H1 (cell line): Measurements from ENCODE around the gene COL4A2. TPM values are rescaled to one million over a fixed set of nuclear protein-coding genes. Genes with fewer than 3 reads are reported as not detected.

Source experiments
- CTCF ChIA-PET: fragments of 300-600 bp; sonication (Branson Sonifier 250); formaldehyde crosslinking; loops from one replicate; lab custom pipeline; 2021; ENCODE audit not compliant: partially characterized antibody; lab: Charles Lee
- POLR2A ChIA-PET: fragments of 300-600 bp; sonication (Branson Sonifier 250); formaldehyde crosslinking; loops from one replicate; lab custom pipeline; 2021; ENCODE audit warnings: inconsistent platforms; ENCODE audit not compliant: partially characterized antibody; lab: Charles Lee
- DNase-seq, 2 experiments: peaks; one replicate each; pipeline versions ENCODE4 v3.0.0 to v3.0.0-alpha.2; 2010 to 2022; ENCODE audit warnings: low spot score in 2 of 2, low read depth in 1 of 2, mixed read lengths in 1 of 2
- FAIRE-seq: peaks from 2 replicates; lab custom pipeline; 2011; peaks lifted over from hg19 to GRCh38; lab: Jason Lieb, UNC
- H2AFZ ChIP-seq: 2 replicates; pipeline ENCODE4 v1.8.1; 2012; ENCODE audit warnings: low read length, inconsistent platforms
- H2AK5ac ChIP-seq: 2 replicates; pipeline ENCODE4 v1.6.1; 2013; ENCODE audit warnings: low read depth, low read length
- H2BK120ac ChIP-seq: replicated peaks from 2 replicates; pipeline ENCODE3; 2013; ENCODE audit warnings: low read depth, low read length, inconsistent platforms
- H2BK12ac ChIP-seq: 2 replicates; pipeline ENCODE4 v1.6.1; 2013; ENCODE audit warnings: low read depth, low read length
- H2BK15ac ChIP-seq: 2 replicates; pipeline ENCODE4 v1.6.1; 2013; ENCODE audit warnings: low read length
- H2BK20ac ChIP-seq: 2 replicates; pipeline ENCODE4 v1.6.1; 2013; ENCODE audit warnings: low read length
- H2BK5ac ChIP-seq: 2 replicates; pipeline ENCODE4 v1.6.1; 2013; ENCODE audit warnings: low read depth, low read length
- H3K14ac ChIP-seq: 2 replicates; pipeline ENCODE4 v1.6.1; 2013; ENCODE audit warnings: inconsistent platforms; ENCODE audit not compliant: insufficient read length
- H3K18ac ChIP-seq: 2 replicates; pipeline ENCODE4 v1.6.1; 2013; ENCODE audit warnings: low read length; ENCODE audit errors: extremely low read depth
- H3K23ac ChIP-seq: 2 replicates; pipeline ENCODE4 v1.6.1; 2013; ENCODE audit warnings: inconsistent platforms; ENCODE audit not compliant: insufficient read length
- H3K23me2 ChIP-seq: 2 replicates; pipeline ENCODE4 v1.6.1; 2013; ENCODE audit warnings: low read depth, low read length
- H3K27ac ChIP-seq: 2 replicates; pipeline ENCODE4 v1.6.1; 2011; ENCODE audit warnings: low read depth, low read length, inconsistent platforms
- H3K27me3 ChIP-seq, 4 experiments: replicated peaks in 1 of 4; 1 replicate in 1 of 4; 2 replicates in 3 of 4; pipeline versions ENCODE4 v1.6.1 to v1.8.1; 2011 to 2013; ENCODE audit warnings: low read length in 3 of 4, mild to moderate bottlenecking in 3 of 4, inconsistent platforms in 2 of 4, mixed read lengths in 2 of 4, moderate library complexity in 1 of 4; ENCODE audit not compliant: control insufficient read depth in 3 of 4, insufficient read depth in 3 of 4; ENCODE audit errors: extremely low read depth in 1 of 4
- H3K36me3 ChIP-seq, 4 experiments: 2 replicates each; pipeline versions ENCODE4 v1.6.1 to v1.8.1; 2011 to 2013; ENCODE audit warnings: mild to moderate bottlenecking in 4 of 4, low read length in 3 of 4, moderate library complexity in 2 of 4, control low read depth in 1 of 4, inconsistent platforms in 1 of 4; ENCODE audit not compliant: insufficient read depth in 4 of 4, control insufficient read depth in 2 of 4
- H3K4ac ChIP-seq: replicated peaks from 2 replicates; pipeline ENCODE3; 2013; ENCODE audit warnings: low read length, low read depth, mixed read lengths, inconsistent platforms; ENCODE audit not compliant: insufficient read length
- H3K4me1 ChIP-seq, 4 experiments: replicated peaks in 1 of 4; 1 replicate in 1 of 4; 2 replicates in 3 of 4; pipeline versions ENCODE4 v1.6.1 to v1.8.1; 2011 to 2013; ENCODE audit warnings: low read length in 3 of 4, inconsistent platforms in 2 of 4, mixed read lengths in 1 of 4; ENCODE audit not compliant: insufficient read depth in 4 of 4, control insufficient read depth in 3 of 4
- H3K4me2 ChIP-seq, 2 experiments: 2 replicates each; pipeline versions ENCODE4 v1.6.1 to v1.8.1; 2011 to 2013; ENCODE audit warnings: low read depth in 2 of 2, low read length in 2 of 2, control low read depth in 1 of 2, inconsistent platforms in 1 of 2, mild to moderate bottlenecking in 1 of 2; ENCODE audit not compliant: insufficient read depth in 1 of 2
- H3K4me3 ChIP-seq, 4 experiments: fragments of 200-600, 300-600 bp in 1 of 4; sonication (generic), shearing (Covaris generic), sonication (Bioruptor Twin) in 1 of 4; 2 replicates each; pipeline versions ENCODE4 v1.5.1 to v1.8.1; 2011 to 2016; ENCODE audit warnings: low read length in 4 of 4, low read depth in 3 of 4, control low read depth in 2 of 4, inconsistent platforms in 2 of 4, mild to moderate bottlenecking in 2 of 4, mixed read lengths in 1 of 4, moderate library complexity in 1 of 4; ENCODE audit not compliant: insufficient read depth in 2 of 4; ENCODE audit errors: extremely low read depth in 1 of 4
- H3K56ac ChIP-seq: replicated peaks from 2 replicates; pipeline ENCODE3; 2013; ENCODE audit warnings: low read depth, mild to moderate bottlenecking, mixed read lengths, low read length, inconsistent platforms; ENCODE audit not compliant: insufficient read length
- H3K79me1 ChIP-seq: 2 replicates; pipeline ENCODE4 v1.6.1; 2013; ENCODE audit warnings: low read depth, low read length, control low read depth
- H3K79me2 ChIP-seq, 2 experiments: 2 replicates each; pipeline versions ENCODE4 v1.6.1 to v1.8.1; 2012 to 2013; ENCODE audit warnings: low read length in 2 of 2, mild to moderate bottlenecking in 2 of 2, inconsistent platforms in 1 of 2; ENCODE audit not compliant: insufficient read depth in 2 of 2, control insufficient read depth in 1 of 2
- H3K9ac ChIP-seq, 4 experiments: replicated peaks in 1 of 4; 1 replicate in 1 of 4; 2 replicates in 3 of 4; pipeline versions ENCODE4 v1.6.1 to v1.8.1; 2011 to 2013; ENCODE audit warnings: low read depth in 3 of 4, low read length in 3 of 4, control low read depth in 2 of 4, mild to moderate bottlenecking in 2 of 4, moderate library complexity in 2 of 4, inconsistent platforms in 1 of 4; ENCODE audit errors: extremely low read depth in 1 of 4
- H3K9me3 ChIP-seq, 2 experiments: 2 replicates each; pipeline versions ENCODE4 v1.6.1 to v1.8.1; 2012 to 2013; ENCODE audit warnings: mild to moderate bottlenecking in 2 of 2, moderate library complexity in 2 of 2, control low read depth in 1 of 2, inconsistent platforms in 1 of 2, low read depth in 1 of 2, low read length in 1 of 2, mixed read lengths in 1 of 2; ENCODE audit not compliant: insufficient read depth in 2 of 2
- H4K20me1 ChIP-seq, 2 experiments: replicated peaks in 1 of 2; 2 replicates each; pipeline versions ENCODE3 to v1.8.1; 2011 to 2013; ENCODE audit warnings: inconsistent platforms in 2 of 2, low read length in 2 of 2, mild to moderate bottlenecking in 1 of 2; ENCODE audit not compliant: insufficient read depth in 2 of 2, control insufficient read depth in 1 of 2
- H4K5ac ChIP-seq: 2 replicates; pipeline ENCODE4 v1.6.1; 2013; ENCODE audit warnings: low read length, low read depth, mixed read lengths, inconsistent platforms; ENCODE audit not compliant: insufficient read length
- H4K8ac ChIP-seq: 2 replicates; pipeline ENCODE4 v1.8.0; 2013; ENCODE audit warnings: mild to moderate bottlenecking, moderate library complexity, low read length, inconsistent platforms; ENCODE audit not compliant: insufficient read depth; ENCODE audit errors: extremely low read depth
- H4K91ac ChIP-seq: replicated peaks from 2 replicates; pipeline ENCODE3; 2013; ENCODE audit warnings: low read length, mixed read lengths, inconsistent platforms; ENCODE audit not compliant: insufficient read length
- SIN3A ChIP-seq, 2 experiments: IDR thresholded peaks in 1 of 2; conservative IDR thresholded peaks in 1 of 2; 2 replicates each; pipeline ENCODE4 v1.6.1; 2011 to 2012; ENCODE audit warnings: low read length in 2 of 2, improper control_type of control experiment in 1 of 2, low read depth in 1 of 2, mild to moderate bottlenecking in 1 of 2
- WGBS, 2 experiments: shearing (Covaris generic) in 1 of 2; methylation state at CpG; one replicate each; pipeline versions ENCODE4 v1.1.6 to v1.1.7; 2013 to 2015; ENCODE audit warnings: low lambda C conversion rate in 2 of 2, mixed read lengths in 2 of 2, inconsistent platforms in 1 of 2, low coverage in 1 of 2, missing lambda C conversion rate in 1 of 2; ENCODE audit not compliant: insufficient replicate concordance in 2 of 2, insufficient coverage in 1 of 2, insufficient read length in 1 of 2; ENCODE audit errors: extremely low coverage in 1 of 2, missing lambda C conversion rate in 1 of 2; 5-methylcytosine and 5-hydroxymethylcytosine counted together
- polyA plus RNA-seq, 7 experiments: library from polyadenylated mRNA; depleted of rRNA in 3 of 7; stranded (reverse) in 5 of 7; unstranded in 2 of 7; fragments of >200 nt in 5 of 7; fragments of 200-250 nt in 2 of 7; gene quantifications; 1 replicate in 5 of 7; 2 replicates in 1 of 7; 4 replicates in 1 of 7; pipeline versions ENCODE4 v1.2.1 to v1.2.3, GENCODE V29; 2011 to 2013; ENCODE audit warnings: missing spikeins in 2 of 7, mixed read lengths in 2 of 7
- total RNA-seq: library from RNA; stranded (reverse); fragmentation: NEBNext Ultra II Directional; extraction: Animal tissue kit (Norgen Biotek cat#: 25700); gene quantifications from 2 replicates; pipeline ENCODE4 v1.2.1, GENCODE V29; 2021

Gene COL4A2
- total and polyA plus RNA-seq, 2 of the 8 experiments (the other 6 are each of a cell fraction or from before 2014, with no cell fraction given), result 80.4 to 87.3 TPM

GRCh38 chr13:110528371-110528770 lies 221.3 kb downstream of the COL4A2 start:
- H3K36me3 ChIP-seq, result no peaks in the 10 kb centered on the region
- H2BK20ac ChIP-seq, result no peak overlapping the region
- H3K23ac ChIP-seq, result no peak overlapping the region
- no peak overlapping the region for H2BK5ac ChIP-seq
- no peak overlapping the region for H4K8ac ChIP-seq
- no peak overlapping the region for H2AFZ ChIP-seq
- no peak overlapping the region for H3K56ac ChIP-seq
- no peak overlapping the region for H3K4me2 ChIP-seq
- DNase-seq (no peak), FAIRE-seq (no peak)
- 0 out of 2 replicates have a peak, but pooled peaks cover 6% of the 10 kb centered on the region for H3K79me1 ChIP-seq
- 78% methylated on average over 5 of the region's 5 CpGs; no CpG with 5 or more reads in 1 of the 2 experiments for WGBS, 2 experiments
- H3K4me3 ChIP-seq, result no peak overlapping the region
- no peak overlapping the region for H4K91ac ChIP-seq
- POLR2A ChIA-PET, result interaction anchor here (0.6 kb wide), 1 partner anchor 10 kb away, joined by 3 read pairs; no protein-coding TSS in a partner anchor
- no peak overlapping the region for H2BK12ac ChIP-seq
- H3K4ac ChIP-seq, result no peak overlapping the region
- H3K9ac ChIP-seq, result no peak overlapping the region
- H3K9me3 ChIP-seq, result peaks cover 0 to 3% of the 10 kb centered on the region in 2 experiments; a peak in 1 of 4 replicates
- CTCF ChIA-PET, result interaction anchor here (0.7 to 2.0 kb wide), 7 partner anchors 16 to 74 kb away, joined by 3 to 7 read pairs (median 3); no protein-coding TSS in a partner anchor
- H2BK15ac ChIP-seq, result no peak overlapping the region
- peaks cover 0 to 11% of the 10 kb centered on the region in 2 experiments; a peak in 1 of 4 replicates for H3K79me2 ChIP-seq
- H3K27me3 ChIP-seq, result no peaks in the 10 kb centered on the region
- H3K14ac ChIP-seq, result no peak overlapping the region
- H4K5ac ChIP-seq, result no peak overlapping the region
- no peak overlapping the region for H3K18ac ChIP-seq
- no peaks in the 10 kb centered on the region; the same call in 1 of the 2 replicates for H3K23me2 ChIP-seq
- no peak overlapping the region for H2AK5ac ChIP-seq
- peaks cover 1 to 2% of the 10 kb centered on the region in 2 experiments for H4K20me1 ChIP-seq
- H3K27ac ChIP-seq, result no peak overlapping the region
- H3K4me1 ChIP-seq, result peaks cover 2 to 29% (median 16%) of the 10 kb centered on the region in 4 experiments
- H2BK120ac ChIP-seq, result no peak overlapping the region
- no peak for TF ChIP-seq SIN3A (conservative IDR thresholded peaks at IDR 0.05 in 1 of 2, IDR thresholded peaks at IDR 0.05 in 1 of 2; ENCODE audit: low read depth in 1 of 2, low read length in 2 of 2)
